Activated CD4-positive, alpha-beta T cell treated with anti-CD3 and anti-CD28 coated beads, Interleukin-2, amount 50 U/mL, for 48 hours (primary cell): Measurements from ENCODE around the gene TRIO.

Experiments used
- DNase-seq, 2 experiments: peaks; one replicate each; pipeline ENCODE4 v3.0.0-alpha.2; 2020

TRIO gene

DNA sequence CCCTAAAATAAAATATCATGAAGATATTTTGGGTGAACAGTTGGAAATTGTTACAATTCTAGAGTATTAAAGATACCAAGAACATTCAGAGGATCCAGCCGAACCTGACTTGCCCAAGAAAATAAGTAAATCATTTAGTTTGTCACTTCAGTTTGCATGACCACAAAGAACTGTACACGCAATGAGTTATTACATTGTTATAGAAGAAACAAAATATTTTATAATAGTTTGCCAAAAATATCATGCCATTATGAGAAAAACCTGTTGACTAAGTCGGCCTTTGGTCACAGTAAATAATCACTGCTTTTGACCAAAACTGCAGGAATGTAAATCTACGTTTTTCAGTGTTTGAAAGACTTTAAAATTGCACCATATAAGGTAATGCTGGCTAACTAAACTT lies 27.9 kb downstream of the TRIO start:
- no peak for DNase-seq

- no peak for DNase-seq
Observed at GRCh38 chr5:14171621-14172020, 28.5 kb downstream of the TRIO start.

DNA sequence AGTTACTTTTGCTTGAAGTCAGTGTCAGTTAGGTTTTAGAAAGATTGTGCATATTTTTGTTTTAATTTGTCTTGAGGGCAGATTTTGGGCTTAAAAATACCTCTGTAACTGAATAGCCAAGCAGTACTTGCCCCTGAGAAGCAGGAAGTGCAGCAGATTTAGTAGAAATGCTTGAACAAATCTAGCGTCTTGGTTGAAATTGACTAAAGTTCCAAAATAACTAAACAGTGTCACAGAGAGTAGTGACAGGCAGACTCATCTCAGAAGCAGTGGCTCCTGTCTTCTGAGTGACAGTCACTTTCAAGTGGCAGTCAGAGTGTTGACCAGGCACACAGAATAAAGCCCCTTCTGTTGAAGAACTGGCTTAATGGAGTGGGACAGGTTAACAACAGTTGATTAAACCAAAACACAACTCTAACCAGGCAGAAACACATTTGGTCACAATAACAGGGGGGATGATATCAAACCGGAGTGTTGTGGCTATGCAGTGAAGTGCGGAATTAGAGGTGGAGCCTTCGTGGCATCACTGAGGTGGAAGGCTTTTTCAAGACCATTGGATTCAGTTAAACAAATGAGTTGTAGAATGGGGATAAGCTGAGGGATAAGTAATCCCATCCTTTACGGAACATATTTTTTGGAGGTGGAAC lies 29.1 kb downstream of the TRIO start:
- DNase-seq, result no peak

DNA sequence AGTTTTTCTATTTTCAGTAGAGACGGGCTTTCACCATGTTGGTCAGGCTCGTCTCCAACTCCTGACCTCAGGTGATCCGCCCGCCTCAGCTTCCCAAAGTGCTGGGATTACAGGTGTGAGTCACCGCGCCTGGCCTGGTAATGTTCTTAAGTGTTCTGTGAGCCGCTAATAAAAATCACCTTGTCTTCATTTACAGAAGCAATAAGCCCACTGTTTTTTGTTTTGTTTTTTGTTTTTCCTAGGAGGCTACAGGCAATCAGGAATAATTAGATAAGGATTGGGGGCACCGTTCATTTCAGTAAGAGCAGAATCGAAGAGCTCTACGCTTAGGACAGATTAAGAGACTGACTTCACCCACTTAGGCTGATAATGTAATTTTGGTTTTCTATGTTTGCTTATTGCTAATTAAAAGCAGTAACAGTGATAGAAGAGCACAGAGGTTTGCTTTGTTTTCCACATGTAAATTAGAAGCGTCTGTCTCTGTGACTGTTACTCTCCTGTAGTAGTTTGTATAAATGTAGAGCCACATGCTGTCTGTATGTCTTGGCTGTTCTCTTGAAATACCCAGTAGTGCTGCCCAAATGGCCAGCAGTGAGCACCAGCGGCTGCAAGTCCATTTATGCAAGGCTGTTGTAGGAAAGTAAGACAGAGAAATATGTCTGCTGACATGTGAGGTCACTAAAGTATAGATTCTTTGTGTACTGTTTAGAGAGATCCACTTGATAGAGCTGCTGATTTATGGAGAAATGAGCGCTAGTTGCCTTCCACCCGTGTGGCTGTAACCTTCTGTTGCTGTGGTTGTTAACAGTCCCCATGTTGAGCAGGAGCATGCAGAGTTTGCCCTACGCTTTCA lies 30.5 kb downstream of the TRIO start:
- DNase-seq, result no peak

DNA sequence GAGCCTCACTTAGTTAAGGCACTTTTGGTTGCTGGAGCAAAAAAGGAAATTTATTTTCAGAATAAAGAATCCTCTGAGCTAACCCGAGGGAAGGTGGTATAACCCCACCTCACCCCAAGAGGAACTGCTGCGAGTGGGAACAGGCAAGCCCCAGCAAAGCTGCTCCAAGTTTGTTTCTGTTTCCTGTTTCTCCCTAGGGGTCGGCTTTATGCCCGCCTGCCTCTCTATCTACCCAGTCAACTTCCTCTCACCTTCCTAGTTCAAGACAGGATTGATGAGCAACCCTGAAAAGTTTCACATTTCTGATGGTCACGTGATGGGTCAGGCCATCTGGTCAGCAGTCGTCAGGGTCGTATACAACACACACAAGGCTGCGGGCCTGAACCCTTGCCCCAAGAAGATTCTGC lies 31.1 kb downstream of the TRIO start:
- DNase-seq, result no peak

DNA sequence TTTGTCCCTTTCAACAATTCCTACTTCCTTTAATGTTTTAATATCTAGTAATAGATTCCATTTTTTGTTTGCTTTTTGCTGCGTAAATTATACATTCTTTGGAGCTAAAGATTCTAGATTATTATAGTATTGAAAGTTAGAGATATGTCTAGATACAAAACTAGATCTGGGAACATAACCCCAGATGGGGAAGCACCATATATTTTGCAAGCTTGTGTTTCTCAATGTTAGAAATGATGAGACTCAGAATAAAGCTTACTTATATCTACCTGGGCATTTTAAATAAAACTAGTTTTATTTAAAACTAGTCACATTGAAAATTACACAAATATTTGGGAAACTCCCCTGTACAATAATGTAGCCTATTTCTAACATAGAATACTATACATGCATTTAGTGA lies 32.2 kb downstream of the TRIO start:
- DNase-seq, result no peak

DNA sequence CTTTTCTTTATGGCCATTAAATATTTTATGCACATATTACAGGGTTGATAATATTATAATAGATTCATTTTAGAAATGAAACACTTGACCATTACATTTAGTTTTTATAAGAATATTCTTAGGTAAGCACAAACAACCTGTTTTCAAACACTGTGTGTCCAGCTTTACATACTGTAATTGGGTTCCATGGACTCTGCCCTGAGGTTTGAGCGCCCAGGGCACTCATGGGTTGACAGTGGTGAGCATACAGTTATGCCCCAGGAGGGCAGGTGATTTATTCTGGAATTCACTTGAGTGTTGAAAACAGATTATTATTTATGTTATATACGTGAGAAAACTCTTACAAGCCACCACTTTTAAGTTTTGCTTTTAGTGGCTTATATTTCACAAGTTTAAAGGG lies 33.7 kb downstream of the TRIO start:
- DNase-seq, result no peak

DNA sequence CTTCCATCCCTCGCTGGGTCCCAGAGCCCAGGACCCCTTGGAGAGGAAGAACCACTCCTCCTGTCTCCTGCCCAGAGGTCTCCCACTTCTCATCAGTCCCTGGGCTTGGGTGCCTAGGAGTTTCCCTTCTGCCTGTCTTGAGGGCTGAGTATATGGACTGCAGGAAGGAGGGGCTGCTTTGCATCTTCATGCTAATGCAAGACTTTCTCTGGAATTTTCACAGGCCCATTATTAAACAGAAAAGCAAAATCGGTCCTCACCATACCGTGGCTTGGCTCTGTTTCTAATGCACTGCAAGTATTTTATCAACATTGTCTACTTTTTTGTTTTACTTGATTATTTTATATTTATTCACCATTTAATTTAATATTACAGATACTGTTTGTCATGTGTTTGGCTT lies 34.5 kb downstream of the TRIO start:
- DNase-seq, result no peak

DNA sequence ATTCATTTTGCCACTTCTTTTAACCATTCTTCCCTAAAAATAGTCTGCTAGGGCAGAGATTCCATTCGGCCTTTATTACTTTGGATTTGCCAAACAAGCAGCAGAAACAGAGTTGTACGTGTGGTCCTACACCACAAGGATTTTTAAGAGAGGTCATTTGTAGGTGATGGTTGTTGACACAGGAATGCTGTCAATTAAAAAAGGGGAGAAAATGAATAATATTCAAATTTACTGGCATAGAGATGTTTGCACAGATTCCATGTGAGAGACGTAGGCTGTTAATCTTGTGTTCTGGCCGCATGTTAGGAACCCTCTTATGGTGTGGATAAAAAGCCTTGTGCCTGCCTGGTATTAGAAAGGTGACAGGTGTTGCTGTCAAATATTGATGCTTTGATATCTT lies 34.9 kb downstream of the TRIO start:
- no peak for DNase-seq

- no peak for DNase-seq
Observed at GRCh38 chr5:14178671-14179211, 35.6 kb downstream of the TRIO start.

- DNase-seq, result no peak
Observed at GRCh38 chr5:14179446-14179845, 36.3 kb downstream of the TRIO start.

DNA sequence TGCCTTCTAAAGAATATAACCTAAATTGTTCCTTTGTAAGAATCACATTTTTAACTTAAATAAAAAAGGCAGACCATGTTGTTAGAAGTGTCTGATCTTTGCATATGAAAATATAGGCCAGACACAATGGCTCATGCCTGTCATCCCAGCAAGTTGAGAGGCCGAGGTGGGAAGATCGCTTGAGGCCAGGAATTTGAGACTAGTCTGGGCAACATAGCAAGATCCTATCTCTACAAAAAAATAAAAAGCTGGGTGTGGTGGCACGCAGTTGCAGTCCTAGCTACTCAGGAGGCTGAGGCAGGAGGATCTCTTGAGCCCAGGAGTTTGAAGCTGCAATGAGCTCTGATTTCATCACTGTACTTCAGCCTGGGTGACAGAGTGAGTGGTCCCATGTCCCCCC lies 37.3 kb downstream of the TRIO start:
- no peak for DNase-seq

DNA sequence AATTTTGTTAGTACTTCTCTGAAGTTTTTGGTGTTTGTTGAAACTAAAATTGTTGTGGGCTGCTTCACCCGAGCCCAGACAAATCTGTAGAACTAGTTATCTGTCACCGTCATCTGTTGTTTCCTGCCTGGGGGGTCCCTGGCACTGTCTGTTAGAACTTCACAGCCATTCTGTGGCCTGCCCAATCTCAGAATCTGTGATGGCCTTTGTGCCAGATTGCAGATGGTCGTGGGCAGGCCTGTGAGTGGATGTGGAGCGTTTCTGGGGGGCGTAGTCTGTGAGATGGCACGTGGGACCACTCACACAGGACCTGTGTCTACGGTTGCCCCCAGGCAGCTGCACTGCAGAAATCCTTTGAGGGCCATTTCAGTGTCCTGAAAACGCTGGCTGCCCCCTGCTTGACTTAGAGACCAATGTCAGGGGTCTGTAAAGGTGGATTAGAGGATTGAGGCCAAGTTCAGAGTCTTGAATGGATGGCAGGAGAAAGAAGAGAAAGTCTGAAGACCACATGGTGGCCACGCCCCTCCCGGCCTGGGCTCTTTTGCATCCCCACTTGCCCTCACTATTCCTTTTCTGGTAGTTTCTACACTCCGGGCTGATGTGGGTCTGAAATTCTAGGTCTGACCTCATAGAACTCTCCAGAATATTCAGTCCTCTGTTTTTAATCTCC lies 38.3 kb downstream of the TRIO start:
- no peak for DNase-seq

- DNase-seq, result no peak
Observed at GRCh38 chr5:14182761-14183160, 39.6 kb downstream of the TRIO start.

GRCh38 chr5:14183187-14183939 lies 40.2 kb downstream of the TRIO start:
- no peak for DNase-seq

GRCh38 chr5:14184082-14184481 lies 40.9 kb downstream of the TRIO start:
- DNase-seq, result no peak

GRCh38 chr5:14184725-14185124 lies 41.6 kb downstream of the TRIO start:
- DNase-seq, result no peak

- no peak for DNase-seq
Observed at GRCh38 chr5:14185326-14186058, 42.4 kb downstream of the TRIO start.

- no peak for DNase-seq
Observed at GRCh38 chr5:14186059-14186830, 43.1 kb downstream of the TRIO start.

DNA sequence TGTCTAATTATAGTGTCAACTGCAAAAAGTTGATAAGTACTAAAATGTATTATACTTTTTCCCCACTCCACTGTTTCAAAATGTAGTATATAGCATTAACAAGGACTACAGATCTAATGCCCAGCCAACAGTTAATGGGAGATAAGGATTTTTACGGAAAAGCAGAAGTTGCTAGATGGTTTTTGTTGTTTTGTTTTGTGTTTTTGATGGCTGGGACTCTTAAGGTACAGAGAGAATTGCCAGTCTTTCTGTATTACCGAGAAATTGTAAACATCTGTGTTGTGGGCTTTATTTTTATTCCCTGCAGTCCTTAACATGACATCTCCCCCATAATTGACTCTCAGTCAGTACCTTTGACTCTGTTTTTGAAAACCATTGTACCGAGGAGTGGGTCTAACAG lies 44.0 kb downstream of the TRIO start:
- DNase-seq, result no peak

GRCh38 chr5:14187660-14188059 lies 44.5 kb downstream of the TRIO start:
- DNase-seq, result no peak
